HG03457 (cell line): Measurements from ENCODE around the gene FBXW5.

Experiments
- ATAC-seq: cut with Tn5 transposase; IDR thresholded peaks from one replicate; pipeline ENCODE4 v1.9.1; 2021; ENCODE audit warnings: moderate number of reproducible peaks; ENCODE audit not compliant: unreplicated experiment

FBXW5 gene

DNA sequence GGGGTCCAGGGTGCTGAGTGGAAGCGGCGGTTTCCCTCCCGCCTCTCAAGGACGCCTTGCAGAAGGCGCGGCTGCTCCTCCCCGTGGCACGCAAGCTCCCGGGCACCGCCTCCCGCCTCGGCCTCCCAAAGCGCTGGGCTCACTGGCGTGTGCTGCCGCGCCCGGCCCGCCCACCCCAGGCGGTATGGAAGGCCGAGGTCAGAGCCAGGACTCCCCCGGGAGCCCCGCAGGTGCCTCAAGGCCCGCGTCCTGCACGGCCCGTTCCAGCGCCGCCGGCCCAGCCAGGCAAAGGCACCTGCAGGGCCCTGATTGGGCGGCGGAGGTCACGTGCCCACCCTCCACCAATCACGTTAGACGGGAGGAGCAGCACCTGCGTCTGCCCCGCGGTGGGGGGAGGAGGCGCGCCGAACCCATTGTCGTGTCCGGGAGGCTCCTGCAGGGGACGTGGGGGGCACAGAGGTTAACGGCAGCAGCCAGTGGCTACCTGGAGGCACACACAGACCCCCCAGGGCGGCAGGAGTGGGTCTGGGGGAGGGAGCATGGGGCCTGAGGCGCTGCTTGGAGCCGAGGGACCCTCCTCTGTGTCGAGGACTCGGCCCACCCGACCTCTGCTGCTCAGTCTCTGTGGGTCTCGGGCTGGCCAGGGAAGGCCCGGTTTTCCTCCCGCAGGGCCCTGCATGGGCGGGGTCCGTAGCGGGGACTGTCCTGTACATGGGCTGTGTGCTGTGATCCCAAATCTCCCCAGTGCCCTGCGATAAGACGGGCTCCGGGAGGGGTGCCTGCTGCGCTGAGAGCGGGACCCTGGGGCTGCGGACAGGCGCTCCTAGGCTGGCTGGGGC is 5.5 kb upstream of the FBXW5 start:
- ATAC-seq = peak; percentile 45

DNA sequence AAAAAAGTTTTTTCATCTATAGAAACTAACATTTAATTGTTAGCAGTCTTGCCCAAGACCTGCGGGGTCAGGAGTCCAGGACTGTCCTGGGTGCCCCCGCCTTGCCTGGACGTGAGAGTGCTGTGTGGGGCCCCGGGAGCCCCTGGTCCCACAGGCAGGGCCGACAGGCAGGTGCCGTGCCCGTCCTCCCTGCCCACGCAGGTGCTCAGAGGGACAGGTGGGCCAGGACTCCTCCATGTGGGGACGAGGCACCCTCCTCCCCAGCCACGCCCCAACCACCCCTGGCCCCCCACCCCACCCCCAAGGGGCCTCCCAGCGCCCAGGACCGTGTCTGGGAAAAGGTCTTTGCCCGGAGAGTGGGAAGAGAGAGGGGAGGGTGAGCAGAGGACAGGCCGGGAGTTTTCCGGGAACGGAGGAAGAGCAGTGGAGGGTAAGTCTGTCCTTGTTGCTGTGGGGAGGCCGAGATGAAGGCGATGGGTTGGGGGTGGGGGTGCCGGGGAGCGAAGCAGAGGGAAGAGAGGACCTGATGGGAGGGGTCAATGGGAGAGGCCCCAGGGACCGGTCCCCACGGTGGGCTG is 4.8 kb upstream of the FBXW5 start:
- no peak for ATAC-seq

DNA sequence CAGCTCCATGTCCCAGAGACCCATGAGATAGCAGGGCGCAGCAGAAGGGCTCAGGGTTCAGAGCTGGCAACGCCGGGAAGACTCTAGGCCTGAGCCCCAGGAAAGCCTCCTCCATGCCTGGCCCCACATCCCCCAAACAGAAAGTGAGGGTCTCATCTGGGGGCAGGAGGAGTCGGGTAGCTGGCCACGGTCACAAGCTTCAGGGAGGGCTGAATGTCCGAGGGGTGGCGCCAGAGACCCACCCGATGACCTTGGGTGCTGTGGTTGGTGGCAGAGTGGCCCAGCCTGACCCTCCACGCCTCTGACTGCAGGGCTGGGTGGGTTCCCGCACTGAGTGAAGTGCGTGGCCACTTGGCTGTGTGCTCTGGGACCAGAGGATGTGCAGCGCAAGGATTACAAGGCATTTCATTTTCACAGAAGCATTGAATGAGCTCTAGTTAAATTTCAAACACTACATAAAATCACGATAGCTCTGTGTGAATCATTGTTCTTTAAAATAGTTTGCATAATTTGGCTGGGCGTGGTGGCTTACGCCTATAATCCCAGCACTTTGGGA is 3.5 kb upstream of the FBXW5 start:
- no peak for ATAC-seq

DNA sequence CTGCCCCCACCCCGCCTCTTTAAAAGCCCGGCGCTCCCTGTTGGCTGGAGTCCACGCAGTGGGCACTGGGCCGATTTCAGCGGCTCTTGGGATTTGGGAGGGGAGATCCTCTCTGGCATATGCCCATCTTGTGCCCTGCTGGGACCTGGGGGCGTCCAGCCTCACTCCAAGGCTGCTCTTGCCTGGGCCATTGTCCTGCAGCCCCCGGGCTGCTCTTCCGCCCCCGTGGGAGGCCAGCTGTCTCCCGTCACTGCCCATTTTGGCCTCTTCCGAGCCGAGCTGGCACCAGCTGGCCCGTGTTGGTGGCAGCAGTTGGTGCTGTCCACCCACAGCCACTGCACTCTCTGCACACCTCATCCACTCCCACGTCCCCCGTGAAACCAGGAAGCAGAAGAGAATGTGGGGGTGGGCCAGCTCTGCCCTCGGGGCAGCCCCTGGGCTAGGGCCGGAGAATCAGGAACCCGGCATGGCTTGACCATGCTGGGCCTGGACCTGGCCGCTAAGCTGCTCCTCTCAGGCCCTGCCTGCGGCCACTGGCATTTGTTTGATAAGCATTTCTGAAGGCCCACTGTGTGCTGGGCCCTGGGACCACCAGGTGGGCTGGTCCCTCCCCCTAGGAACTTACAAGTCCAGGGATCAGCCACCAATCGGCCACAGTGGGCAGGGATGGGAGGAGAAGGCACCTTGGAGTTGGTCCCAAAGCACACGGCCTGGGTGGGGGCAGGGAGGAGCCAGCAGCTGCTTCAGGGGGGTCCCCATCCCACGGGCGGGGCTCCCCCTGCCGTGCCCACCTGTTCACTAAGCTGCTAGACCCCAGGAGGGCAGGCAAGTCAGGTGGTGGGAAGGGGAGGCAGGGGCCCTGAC is 2.7 kb upstream of the FBXW5 start:
- no peak for ATAC-seq

DNA sequence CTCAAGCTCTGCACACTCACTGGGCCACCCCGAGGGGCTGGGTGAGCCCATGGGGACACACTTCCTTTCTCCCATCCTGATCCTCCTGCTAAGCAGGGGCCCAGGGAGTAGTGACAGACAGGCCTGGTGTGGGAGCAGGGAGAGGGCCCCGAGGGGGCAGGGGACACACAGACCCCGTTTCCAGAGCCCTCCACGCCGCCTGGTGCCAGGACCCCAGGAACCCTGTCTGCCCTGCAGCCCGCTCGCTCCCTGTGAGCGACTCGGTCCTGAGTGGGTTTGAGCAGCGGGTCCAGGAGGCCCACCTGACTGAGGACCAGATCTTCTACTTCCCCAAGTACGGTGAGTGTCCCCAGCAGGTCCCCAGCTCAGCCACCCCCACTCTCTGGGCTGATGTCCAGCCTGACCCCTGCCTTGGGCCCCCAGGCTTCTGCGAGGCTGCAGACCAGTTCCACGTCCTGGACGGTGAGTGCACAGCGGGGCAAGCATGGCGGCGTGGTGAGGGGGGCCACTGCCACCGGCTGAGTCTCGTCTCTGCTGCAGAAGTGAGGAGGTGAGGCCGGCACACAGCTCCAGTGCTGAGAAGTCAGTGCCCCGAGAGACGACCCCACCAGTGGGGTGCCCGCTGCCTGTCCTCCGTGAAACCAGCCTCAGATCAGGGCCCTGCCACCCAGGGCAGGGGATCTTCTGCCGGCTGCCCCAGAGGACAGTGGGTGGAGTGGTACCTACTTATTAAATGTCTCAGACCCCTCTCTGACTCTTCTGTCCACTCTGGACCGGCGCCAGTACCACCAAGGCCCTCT is 1.9 kb upstream of the FBXW5 start:
- ATAC-seq = no peak

DNA sequence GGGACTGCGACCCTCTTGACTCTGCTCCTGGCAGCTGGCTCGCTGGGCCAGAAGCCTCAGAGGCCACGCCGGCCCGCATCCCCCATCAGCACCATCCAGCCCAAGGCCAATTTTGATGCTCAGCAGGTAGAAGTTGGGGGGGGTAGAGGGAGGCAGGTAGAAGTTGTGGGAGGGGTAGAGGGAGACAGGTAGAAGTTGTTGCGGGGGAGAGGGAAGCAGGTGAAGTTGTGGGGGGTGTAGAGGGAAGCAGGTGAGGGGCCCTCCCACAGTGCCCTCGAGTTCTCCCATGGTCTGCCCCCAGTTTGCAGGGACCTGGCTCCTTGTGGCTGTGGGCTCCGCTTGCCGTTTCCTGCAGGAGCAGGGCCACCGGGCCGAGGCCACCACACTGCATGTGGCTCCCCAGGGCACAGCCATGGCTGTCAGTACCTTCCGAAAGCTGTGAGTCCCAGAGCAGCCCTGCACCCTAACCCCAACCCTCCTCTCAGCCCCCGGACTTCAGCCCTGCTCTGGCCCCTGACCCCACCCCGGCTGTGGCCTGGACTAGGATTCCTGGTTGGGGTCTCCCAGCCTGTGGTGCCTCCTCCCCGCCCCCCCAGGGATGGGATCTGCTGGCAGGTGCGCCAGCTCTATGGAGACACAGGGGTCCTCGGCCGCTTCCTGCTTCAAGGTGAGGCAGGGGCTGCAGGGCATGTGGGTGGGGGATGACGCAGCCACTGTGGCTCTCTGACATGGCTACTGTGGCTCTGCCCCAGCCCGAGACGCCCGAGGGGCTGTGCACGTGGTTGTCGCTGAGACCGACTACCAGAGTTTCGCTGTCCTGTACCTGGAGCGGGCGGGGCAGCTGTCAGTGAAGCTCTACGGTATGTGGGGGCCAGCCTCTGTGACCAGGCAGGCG is 1.0 kb upstream of the FBXW5 start:
- no peak for ATAC-seq

DNA sequence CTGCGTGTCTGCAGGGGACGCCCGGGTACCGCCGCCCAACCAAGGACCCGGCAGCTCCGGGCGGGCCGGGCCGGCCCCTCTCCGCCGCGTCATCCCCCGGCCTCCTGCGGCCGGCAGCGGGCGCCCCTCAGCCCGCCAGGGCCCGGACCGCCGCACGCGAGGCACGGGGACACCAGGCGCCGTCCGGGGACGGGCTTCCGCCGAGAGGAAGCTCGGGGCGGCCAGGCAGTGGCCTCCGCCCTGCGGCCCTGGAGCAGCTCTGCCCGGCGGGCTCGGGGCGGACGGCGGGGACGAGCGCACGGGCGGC is 373 bp downstream of the FBXW5 start:
- no peak for ATAC-seq

DNA sequence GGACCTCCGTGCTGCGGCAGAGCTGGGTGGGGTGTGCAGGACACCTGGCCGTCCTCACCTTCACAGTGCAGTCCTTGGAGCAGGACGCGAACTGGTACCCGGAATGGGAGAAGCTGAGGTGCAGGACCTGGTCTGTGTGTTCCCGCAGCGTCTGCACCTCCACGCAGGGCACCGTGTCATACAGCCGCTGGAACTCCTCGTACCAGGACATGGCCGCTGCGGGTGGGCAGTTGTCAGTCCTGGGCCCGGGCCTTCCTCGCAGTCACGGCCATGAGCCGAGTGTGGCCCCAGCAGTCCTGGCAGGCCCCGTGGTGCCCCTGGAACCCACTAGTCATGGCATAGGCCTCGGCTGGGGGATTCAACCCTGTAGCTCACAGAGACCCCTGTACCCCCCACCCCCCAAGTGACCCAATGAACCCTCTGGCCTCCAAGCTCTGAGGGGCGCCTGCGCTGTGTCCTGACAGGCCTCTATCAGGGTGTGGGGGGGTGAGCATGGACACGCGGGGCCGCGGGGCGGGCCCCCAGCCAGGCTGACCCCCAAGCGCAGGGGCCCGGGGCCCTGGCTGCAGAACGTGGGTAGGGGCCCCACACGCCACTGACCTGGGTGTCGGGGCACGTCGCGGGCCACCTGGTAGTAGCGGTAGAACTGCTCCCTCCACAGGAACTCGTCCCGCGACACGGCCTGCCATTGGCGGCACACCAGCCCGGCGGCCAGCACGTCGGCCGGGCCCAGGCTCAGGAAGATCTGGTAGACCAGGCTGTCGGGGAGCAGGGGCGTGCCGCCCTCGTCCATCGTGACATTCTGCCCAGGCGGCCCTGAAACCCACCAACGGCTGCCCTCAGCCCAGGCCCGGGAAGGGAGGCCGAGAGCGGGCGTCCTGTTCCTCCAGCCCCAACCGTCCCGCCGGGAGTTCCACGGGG is 987 bp downstream of the FBXW5 start:
- no peak for ATAC-seq

DNA sequence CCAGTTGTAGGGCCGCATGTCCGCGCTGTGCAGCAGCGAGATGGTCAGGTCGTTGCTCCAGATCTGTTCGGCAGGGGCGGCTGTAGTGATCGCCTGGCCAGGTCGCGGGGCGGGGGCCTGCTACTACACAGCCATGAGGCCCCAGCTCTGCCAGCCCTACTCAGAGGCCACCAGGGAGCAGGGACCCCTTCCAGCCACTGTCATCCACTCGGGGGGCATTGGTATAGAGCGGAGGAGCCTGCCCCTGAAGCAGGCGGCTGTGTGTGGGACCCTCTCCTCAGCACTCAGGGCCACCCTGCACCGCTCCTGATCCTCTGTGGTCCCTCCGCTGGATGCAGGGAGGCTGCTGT is 1.7 kb downstream of the FBXW5 start:
- no peak for ATAC-seq

DNA sequence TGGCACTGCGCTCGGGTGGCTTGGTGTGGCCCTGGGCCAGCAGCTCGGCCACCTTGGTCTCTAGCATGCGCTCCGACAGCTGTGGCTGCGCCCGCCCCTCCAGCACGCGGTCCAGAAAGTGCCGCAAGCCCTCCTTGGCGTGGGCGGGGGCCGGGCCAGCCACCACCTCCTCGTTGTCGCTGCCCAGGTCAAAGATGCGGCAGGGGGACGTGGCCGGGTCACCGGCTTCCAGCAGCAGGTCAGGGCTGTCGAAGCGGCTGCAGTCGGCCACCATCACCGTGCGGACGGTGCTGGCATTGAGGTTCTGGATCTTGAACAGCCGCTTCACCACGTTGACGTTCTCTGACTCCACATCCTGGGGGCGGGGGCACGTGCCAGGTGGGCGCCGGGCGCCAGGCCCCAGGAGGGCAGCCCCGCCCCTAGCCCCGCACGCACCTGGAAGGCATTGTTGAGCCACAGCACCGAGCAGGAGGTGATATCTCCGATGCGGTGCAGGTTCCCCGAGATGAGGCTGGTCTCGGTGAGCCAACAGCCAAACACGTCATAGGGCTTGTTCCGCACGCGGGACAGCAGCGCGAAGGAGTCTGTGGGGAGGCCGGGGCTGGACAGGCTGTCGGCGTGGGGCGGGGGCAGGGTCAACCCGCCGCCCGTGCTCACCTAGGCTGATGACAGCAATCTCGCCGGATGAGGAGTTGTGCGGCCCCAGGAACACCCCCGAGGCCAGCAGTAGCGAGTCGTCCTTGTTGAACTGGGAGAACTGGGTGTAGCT is 2.2 kb downstream of the FBXW5 start:
- no peak for ATAC-seq

DNA sequence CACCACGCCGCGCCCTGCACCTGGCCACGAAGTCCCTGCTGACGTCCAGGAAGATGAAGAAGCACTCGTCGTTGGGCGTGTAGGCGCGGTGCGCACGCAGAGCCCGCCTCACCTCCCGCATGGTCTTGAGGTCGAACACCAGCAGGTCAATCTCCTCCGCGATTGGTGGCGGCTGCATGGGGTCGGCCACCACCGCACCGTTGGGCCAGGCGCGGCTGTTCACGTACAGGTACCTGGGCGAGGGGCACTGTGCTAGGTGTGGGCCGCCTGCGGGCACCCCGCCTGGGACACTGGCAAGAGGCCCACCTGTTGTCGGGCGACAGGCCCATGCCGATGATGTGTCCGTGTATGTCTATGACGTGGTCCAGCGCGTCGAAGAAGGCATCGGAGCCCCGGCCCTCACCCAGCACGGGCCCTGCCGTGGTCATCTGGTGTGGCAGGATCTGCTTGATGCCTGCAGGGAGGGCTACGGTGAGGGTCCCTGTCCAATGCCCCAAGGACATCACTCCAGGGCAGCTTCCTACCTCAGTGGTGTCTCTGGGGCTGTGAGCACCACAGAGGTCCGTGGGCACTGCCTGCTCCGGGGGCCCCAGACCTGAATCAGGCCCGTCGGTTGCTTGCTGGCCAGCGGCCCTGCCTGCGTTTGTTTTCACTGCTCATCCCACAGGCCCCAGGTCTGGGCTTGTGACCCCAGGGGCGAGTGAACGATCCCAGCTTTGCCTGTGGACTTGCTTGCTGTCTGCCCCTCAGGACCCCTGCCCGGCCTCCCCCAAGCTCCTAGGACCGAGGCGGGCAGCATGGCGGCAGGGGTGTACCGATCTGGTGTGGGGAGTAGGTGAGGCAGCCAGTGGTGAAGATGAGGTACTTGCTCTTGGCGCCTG is 3.1 kb downstream of the FBXW5 start:
- no peak for ATAC-seq

DNA sequence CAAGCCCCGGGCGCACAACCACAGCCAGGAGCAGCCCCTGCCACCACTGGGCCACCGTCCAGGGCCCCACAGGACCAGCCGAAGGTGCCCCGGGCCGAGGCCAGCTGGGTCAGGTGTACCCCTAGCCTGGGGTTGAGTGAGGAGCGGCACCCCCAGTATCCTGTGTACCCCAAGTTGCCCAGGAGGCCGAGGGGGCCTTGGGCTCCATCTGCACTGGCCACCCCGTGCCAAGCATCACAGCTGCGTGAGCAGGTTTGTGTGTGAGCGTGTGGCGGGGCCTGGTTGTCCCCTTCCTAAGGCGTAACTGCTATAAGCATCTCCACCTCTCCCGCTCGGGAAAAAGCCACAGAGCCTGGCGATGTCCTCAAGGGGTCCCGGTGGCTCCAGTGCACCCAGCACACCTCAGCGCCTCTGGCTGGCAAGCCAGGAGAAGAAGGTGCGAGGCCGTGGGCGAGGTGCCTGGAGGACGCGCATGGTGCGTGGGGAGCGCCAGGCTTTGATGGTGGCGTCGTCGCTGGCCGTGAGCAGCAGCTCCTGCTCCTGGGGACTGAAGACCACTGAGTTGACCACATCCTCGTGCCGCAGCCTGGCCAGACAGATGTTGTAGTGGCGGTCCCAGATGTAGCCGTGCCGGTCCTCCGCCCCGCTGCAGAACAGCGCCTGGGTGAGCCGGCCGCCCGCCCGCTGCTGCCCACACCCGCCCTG is 3.9 kb downstream of the FBXW5 start:
- no peak for ATAC-seq

DNA sequence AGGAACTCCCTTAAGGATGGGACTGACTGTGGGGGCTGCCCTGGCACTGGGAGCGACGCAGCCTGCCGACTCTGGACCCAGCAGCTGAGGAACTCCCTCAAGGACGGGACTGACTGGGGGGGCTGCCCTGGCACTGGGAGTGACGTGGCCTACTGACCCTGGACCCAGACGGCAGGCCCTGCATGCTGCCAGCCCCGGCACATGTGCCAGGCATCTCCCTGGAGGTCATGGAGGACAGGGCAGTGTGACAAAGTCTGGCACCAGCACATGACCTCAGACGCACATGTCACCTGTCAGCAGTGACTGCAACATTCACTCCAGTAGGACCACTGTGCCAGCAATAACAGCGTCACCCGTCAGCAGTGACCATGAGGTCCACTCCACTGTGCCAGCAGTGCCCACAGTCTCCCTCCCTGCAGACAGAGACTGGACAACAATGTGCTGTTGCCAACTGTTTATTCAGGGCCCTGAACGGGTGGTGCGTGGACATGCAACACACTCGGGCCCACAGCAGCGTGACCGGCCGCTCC is 4.5 kb downstream of the FBXW5 start:
- no peak for ATAC-seq

DNA sequence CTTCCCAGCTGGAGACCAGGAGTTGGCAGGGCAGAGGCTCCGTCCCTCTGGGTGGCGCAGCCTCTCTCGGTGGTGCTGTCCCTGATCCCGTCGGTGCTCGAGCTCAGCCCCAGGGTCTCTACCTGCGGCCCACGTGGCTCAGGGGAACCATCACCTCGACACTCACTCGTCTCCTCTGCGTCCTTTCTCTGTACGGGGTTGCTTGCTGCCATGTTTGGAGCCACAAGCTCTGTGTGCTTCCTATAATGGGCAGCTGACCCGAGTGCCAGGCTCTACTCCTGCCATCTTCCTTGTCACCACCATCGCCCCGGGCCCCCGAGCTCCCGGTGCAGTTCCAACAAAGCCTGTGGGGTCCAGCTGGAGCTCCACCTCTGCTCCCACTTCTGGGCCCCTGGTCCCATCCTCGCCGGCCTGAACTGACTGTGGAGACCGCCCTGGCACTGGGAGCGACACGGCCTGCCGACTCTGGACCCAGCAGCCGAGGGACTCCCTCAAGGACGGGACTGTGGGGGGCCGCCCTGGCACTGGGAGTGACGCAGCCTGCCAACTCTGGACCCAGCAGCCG is 5.0 kb downstream of the FBXW5 start:
- no peak for ATAC-seq

DNA sequence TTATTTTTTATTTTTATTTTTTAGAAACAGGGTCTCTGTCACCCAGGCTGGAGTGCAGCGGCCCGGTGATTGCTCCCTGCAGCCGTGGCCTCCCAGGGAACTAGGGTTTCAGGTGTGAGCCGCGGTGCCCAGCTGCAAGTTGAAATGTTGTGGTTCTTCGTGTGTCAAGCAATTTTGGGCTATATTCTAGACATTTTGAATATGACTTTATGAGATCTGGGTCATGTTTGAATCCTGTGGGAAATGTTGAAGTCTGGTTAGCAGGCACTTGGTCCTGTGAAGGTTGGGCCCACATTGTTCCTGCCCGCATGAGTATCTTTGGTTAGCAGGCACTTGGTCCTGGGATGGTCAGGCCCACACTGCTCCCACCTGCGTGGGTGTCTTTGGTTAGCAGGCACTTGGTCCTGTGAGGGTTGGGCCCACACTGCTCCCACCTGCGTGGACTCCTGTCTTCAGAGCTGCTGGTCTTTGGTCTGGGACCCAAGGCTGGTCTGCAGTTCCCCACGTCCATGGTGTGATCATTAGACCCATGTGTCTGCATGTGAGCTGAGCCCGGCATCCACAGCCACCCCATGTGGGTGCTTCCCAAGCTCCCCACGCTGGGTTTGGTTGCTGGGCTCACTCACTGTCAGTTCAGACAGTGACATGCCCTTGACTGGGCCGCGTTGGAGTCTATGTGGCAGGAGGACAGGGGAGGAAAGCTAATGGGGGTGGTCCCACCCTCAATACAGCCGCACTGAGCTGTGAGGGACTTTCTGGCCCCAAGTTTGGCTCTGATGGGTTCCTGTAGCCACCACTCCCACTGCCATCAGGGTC is 7.1 kb downstream of the FBXW5 start:
- no peak for ATAC-seq
